Naive thymus-derived CD8-positive, alpha-beta T cell (primary cell): ENCODE measurements around the gene CROCC2. TPM values are rescaled to one million over a fixed set of nuclear protein-coding genes. Genes with fewer than 3 reads are reported as not detected.

Experiments
- ATAC-seq, 2 donors: fragments of 150-1000 bp; cut with Tn5 transposase in 1 of 2; sonication (Bioruptor Pico), chemical (Tn5 transposase) in 1 of 2; 1 replicate in 1 of 2; 2 replicates in 1 of 2; pipeline ENCODE4 v1.10.0; 2021; ENCODE audit warnings: mild to moderate bottlenecking in 2 of 2, moderate library complexity in 2 of 2
- POLR2A ChIA-PET: fragments of 350-600 bp; sonication (Branson Sonifier 250); formaldehyde crosslinking; loops from one replicate; lab custom pipeline; 2021; ENCODE audit warnings: antibody characterized with exemption; lab: Charles Lee
- DNase-seq, 10 donors: peaks; one replicate each; pipeline versions ENCODE4 v3.0.0 to v3.0.0-alpha.2; 2020 to 2022
- H3K27ac Mint-ChIP-seq, 10 donors: one replicate each; pipeline ENCODE4 v1.8.0; 2020 to 2022; ENCODE audit warnings: mild to moderate bottlenecking in 10 of 10, mixed read lengths in 10 of 10, moderate library complexity in 4 of 10, inconsistent platforms in 1 of 10
- H3K27me3 Mint-ChIP-seq, 5 donors: one replicate each; pipeline ENCODE4 v1.8.0; 2021 to 2022; ENCODE audit warnings: mixed read lengths in 5 of 5
- H3K36me3 Mint-ChIP-seq, 3 donors: one replicate each; pipeline ENCODE4 v1.8.0; 2020 to 2022; ENCODE audit warnings: mixed read lengths in 3 of 3, mild to moderate bottlenecking in 2 of 3, inconsistent platforms in 1 of 3
- H3K4me1 Mint-ChIP-seq, 4 donors: one replicate each; pipeline ENCODE4 v1.8.0; 2021 to 2022; ENCODE audit warnings: mixed read lengths in 4 of 4
- H3K4me3 Mint-ChIP-seq, 10 donors: one replicate each; pipeline ENCODE4 v1.8.0; 2020 to 2022; ENCODE audit warnings: mild to moderate bottlenecking in 10 of 10, mixed read lengths in 10 of 10, moderate library complexity in 6 of 10, inconsistent platforms in 1 of 10
- H3K9me3 Mint-ChIP-seq, 9 donors: one replicate each; pipeline ENCODE4 v1.8.0; 2020 to 2022; ENCODE audit warnings: mixed read lengths in 9 of 9, mild to moderate bottlenecking in 3 of 9, inconsistent platforms in 1 of 9, moderate library complexity in 1 of 9
- polyA plus RNA-seq, 3 donors: library from polyadenylated mRNA; unstranded; fragments of 300-500 nt; fragmentation: Illumina TruSeq; gene quantifications; one replicate each; pipeline ENCODE4 v1.2.3, GENCODE V29; 2021
- total RNA-seq, 8 experiments: library from RNA in 2 of 8; stranded (reverse) in 2 of 8; gene quantifications; one replicate each; pipeline ENCODE4 v1.2.3 and lab custom pipeline; 2021 to 2026

The CROCC2 gene
- total and polyA plus RNA-seq, 5 experiments from 2014 or later: not detected

DNA sequence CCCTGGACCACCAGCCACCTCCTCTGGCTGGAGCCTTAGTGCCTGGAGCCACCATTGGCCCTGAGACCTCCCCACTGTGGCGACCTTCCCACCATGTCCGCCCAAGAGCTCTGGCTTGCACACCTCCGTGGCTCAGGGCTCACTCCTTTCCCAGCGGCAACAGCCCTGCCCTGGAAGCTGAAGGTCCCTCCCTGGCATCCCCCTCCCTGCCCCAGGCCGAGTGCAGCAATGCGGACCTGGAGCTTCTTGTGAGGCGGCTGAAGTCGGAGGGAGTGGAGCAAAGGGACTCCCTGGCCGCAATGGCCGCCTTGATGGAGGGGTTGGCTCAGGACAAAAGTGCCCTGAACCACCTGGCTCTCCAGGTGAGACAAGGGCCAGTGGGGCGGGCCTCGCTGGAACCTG, 28.6 kb downstream of the CROCC2 start:
- Mint-ChIP-seq H3K9me3 (peaks cover 0 to 36% (median 15%) of the 10 kb centered on the region in 9 donors), H3K36me3 (peaks cover 0 to 33% (median 5%) of the 10 kb centered on the region in 3 donors), H3K27ac (no peak overlapping the region), H3K27me3 (peaks cover 0 to 2% (median 0%) of the 10 kb centered on the region in 5 donors), H3K4me1 (no peaks in the 10 kb centered on the region), H3K4me3 (no peak overlapping the region)
- ATAC-seq: no peak
- peak in 2 of 10 donors; percentile 16 to 58 for DNase-seq
- POLR2A ChIA-PET: no interaction called here

- POLR2A ChIA-PET: no interaction called here
- DNase-seq (peak in 2 of 10 donors; percentile 14 to 59), ATAC-seq (no peak)
- Mint-ChIP-seq H3K4me1 (no peaks in the 10 kb centered on the region), H3K27ac (no peak overlapping the region), H3K4me3 (no peak overlapping the region), H3K36me3 (peaks cover 0 to 33% (median 5%) of the 10 kb centered on the region in 3 donors), H3K9me3 (peaks cover 0 to 36% (median 15%) of the 10 kb centered on the region in 9 donors), H3K27me3 (peaks cover 0 to 3% (median 1%) of the 10 kb centered on the region in 5 donors)
Observed at GRCh38 chr2:240935103-240935876, 29.2 kb downstream of the CROCC2 start.

GRCh38 chr2:240936106-240936505, 30.0 kb downstream of the CROCC2 start:
- ATAC-seq (no peak), DNase-seq (peak in 1 of 10 donors; percentile 35)
- Mint-ChIP-seq H3K4me1 (no peaks in the 10 kb centered on the region), H3K9me3 (peaks cover 0 to 44% (median 15%) of the 10 kb centered on the region in 9 donors), H3K27ac (no peak overlapping the region), H3K36me3 (peaks cover 0 to 33% (median 5%) of the 10 kb centered on the region in 3 donors), H3K4me3 (no peak overlapping the region), H3K27me3 (peaks cover under 1 to 10% (median 2%) of the 10 kb centered on the region in 5 donors)
- POLR2A ChIA-PET: no interaction called here

- POLR2A ChIA-PET: no interaction called here
Observed at GRCh38 chr2:240946046-240946445, 39.9 kb downstream of the CROCC2 start.

GRCh38 chr2:240946654-240947053, 40.5 kb downstream of the CROCC2 start:
- DNase-seq (peak in 2 of 10 donors; percentile 13 to 19), ATAC-seq (no peak)
- Mint-ChIP-seq H3K27me3 (peaks cover 0 to 6% (median 2%) of the 10 kb centered on the region in 5 donors), H3K36me3 (peaks cover 0 to 3% (median 2%) of the 10 kb centered on the region in 3 donors), H3K4me1 (no peaks in the 10 kb centered on the region), H3K9me3 (peaks cover 0 to 9% (median 0%) of the 10 kb centered on the region in 9 donors), H3K4me3 (no peak overlapping the region), H3K27ac (peak overlapping the region in 1 of 10 donors; percentile 35)
- POLR2A ChIA-PET: no interaction called here

More at GRCh38 chr2:240946046-240946445, 39.9 kb downstream of the CROCC2 start:
- DNase-seq (peak in 2 of 10 donors; percentile 9 to 45), ATAC-seq (no peak)
- Mint-ChIP-seq H3K36me3 (peaks cover 0 to 4% (median 4%) of the 10 kb centered on the region in 3 donors), H3K4me3 (no peak overlapping the region), H3K27ac (no peak overlapping the region), H3K27me3 (peaks cover 0 to 8% (median 2%) of the 10 kb centered on the region in 5 donors), H3K9me3 (peaks cover 0 to 15% (median 0%) of the 10 kb centered on the region in 9 donors), H3K4me1 (no peaks in the 10 kb centered on the region)

GRCh38 chr2:240947176-240947575, 41.0 kb downstream of the CROCC2 start:
- H3K27me3 Mint-ChIP-seq: peaks cover 0 to 6% (median 2%) of the 10 kb centered on the region in 5 donors
- no peak overlapping the region for H3K4me3 Mint-ChIP-seq
- DNase-seq (peak in 2 of 10 donors; percentile 10 to 14), ATAC-seq (no peak)
- POLR2A ChIA-PET: no interaction called here
- peaks cover 0 to 3% (median 0%) of the 10 kb centered on the region in 9 donors for H3K9me3 Mint-ChIP-seq
- H3K36me3 Mint-ChIP-seq: no peaks in the 10 kb centered on the region
- H3K27ac Mint-ChIP-seq: no peak overlapping the region
- H3K4me1 Mint-ChIP-seq: no peaks in the 10 kb centered on the region

- DNase-seq: peak in 1 of 10 donors; percentile 26
- Mint-ChIP-seq H3K27ac (no peak overlapping the region), H3K4me1 (no peaks in the 10 kb centered on the region), H3K4me3 (no peak overlapping the region), H3K9me3 (no peaks in the 10 kb centered on the region), H3K27me3 (peaks cover 0 to 6% (median 2%) of the 10 kb centered on the region in 5 donors), H3K36me3 (no peaks in the 10 kb centered on the region)
- POLR2A ChIA-PET: no interaction called here
- no peak for ATAC-seq
Observed at GRCh38 chr2:240947607-240948006, 41.5 kb downstream of the CROCC2 start.

- POLR2A ChIA-PET: no interaction called here
- DNase-seq (peak in 2 of 10 donors; percentile 14 to 22), ATAC-seq (no peak)
- H3K4me1 Mint-ChIP-seq: no peaks in the 10 kb centered on the region
- H3K4me3 Mint-ChIP-seq: no peak overlapping the region
- H3K27me3 Mint-ChIP-seq: peaks cover 0 to 6% (median 2%) of the 10 kb centered on the region in 5 donors
- H3K9me3 Mint-ChIP-seq: no peaks in the 10 kb centered on the region
- H3K36me3 Mint-ChIP-seq: no peaks in the 10 kb centered on the region
- peak overlapping the region in 1 of 10 donors; percentile 33 for H3K27ac Mint-ChIP-seq
Observed at GRCh38 chr2:240948086-240948485, 42.0 kb downstream of the CROCC2 start.

GRCh38 chr2:240948905-240949790, 43.0 kb downstream of the CROCC2 start:
- peak in 2 of 10 donors; percentile 13 to 44 for DNase-seq
- no peak overlapping the region for H3K27ac Mint-ChIP-seq
- H3K36me3 Mint-ChIP-seq: no peaks in the 10 kb centered on the region
- no peak overlapping the region for H3K4me3 Mint-ChIP-seq
- POLR2A ChIA-PET: no interaction called here
- H3K27me3 Mint-ChIP-seq: peaks cover 0 to 5% (median 2%) of the 10 kb centered on the region in 5 donors
- H3K9me3 Mint-ChIP-seq: no peaks in the 10 kb centered on the region
- ATAC-seq: no peak
- H3K4me1 Mint-ChIP-seq: no peaks in the 10 kb centered on the region

DNA sequence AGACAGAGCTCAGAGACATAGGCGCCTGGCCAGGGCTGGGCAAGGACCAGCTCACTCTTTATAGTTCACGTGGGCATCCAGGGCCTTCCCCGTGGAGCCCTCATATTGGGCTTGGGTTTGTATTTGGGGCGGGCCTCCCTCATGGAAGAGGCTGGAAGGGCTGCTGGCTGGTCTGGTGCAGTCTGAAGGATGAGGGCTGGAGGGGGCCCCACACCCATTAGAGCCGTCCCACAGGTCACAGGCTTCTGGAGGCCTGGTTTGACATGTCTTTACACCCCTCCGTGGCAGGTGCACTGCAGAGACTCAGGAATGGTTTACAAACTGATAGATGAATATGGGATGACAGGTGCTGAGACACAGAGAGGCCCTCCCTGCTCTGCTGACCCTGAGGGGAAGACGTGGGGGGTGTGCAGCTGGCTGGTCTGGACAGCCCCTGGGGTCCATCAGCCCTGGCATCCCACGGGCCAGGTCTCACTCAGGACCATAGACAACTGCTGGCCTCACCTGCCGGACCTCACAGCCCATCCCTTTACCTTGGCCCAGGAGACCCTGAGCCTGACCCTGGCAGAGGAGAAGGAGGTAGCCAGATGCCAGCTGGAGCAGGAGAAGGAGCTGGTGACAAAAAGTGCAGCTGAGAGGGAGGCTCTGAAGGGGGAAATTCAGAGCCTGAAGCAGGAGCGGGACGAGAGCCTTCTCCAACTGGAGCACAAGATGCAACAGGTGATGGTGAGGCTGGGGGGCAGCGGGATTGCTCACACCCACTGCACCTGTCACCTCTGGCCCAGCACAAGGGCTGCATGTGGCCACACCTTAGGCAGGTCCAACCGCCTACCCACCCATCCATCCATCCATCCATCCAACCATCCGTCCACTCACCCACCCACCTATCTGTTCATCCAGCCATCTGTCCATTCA, 43.9 kb downstream of the CROCC2 start:
- H3K27ac Mint-ChIP-seq: no peak overlapping the region
- POLR2A ChIA-PET: no interaction called here
- H3K27me3 Mint-ChIP-seq: peaks cover 0 to 7% (median 0%) of the 10 kb centered on the region in 5 donors
- no peaks in the 10 kb centered on the region for H3K36me3 Mint-ChIP-seq
- DNase-seq (peak in 2 of 10 donors; percentile 13 to 50), ATAC-seq (no peak)
- H3K4me3 Mint-ChIP-seq: no peak overlapping the region
- no peaks in the 10 kb centered on the region for H3K9me3 Mint-ChIP-seq
- no peaks in the 10 kb centered on the region for H3K4me1 Mint-ChIP-seq

DNA sequence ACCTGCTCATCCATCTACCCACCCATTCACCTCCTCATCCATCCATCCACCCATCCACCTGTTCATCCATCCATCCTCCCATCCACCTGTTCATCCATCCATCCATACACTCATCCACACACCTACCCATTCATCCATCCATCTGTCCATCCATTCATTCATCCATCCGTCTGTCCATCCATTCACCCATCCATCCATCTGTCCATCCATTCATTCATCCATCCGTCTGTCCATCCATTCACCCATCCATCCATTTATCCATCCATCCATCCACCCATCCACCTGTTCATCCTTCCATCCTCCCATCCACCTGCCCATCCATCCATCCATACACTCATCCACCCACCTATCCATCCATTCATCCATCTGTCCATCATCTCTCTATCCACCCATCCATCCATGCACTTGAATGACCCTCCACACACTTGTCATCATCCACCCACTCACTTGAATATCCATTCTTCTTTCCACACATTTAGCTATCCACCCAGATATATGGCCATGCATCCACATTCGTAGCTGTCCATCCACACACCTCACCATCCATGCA, 45.0 kb downstream of the CROCC2 start:
- POLR2A ChIA-PET: no interaction called here
- H3K4me3 Mint-ChIP-seq: no peak overlapping the region

More for the DNA sequence above, 45.0 kb downstream of the CROCC2 start:
- Mint-ChIP-seq H3K27ac (no peak overlapping the region), H3K4me1 (no peaks in the 10 kb centered on the region), H3K27me3 (peaks cover 0 to 8% (median 0%) of the 10 kb centered on the region in 5 donors), H3K9me3 (no peaks in the 10 kb centered on the region), H3K36me3 (no peaks in the 10 kb centered on the region)
- ATAC-seq (no peak), DNase-seq (peak in 1 of 10 donors; percentile 11)
